Measurements from ENCODE around the gene TIGD7. TPM values are rescaled to one million over a fixed set of nuclear protein-coding genes. Genes with fewer than 3 reads are reported as not detected.

TIGD7 gene
- total RNA-seq, 4 donors from 2014 or later: 1.9 to 6.9 (median 3.0) TPM

DNA sequence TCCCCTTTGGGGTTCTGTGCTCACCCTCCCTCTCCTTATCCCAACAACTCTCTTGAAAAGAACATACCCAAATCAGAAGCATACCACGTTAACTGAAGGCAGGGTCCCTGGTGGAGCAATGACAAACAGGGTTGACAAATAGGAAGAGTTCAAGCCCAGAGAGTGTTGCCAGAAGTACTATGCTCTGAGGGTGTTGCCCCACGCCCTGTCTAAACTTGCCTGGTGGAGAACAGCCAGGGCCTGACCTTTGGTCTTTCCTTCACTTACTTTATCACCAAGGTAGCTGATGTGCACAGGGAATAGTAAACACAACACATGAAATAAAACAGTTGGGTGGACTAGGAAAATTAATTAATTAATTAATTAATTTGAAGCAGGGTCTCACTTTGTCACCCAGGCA is 23.4 kb upstream of the TIGD7 start:
- H3K4me3 ChIP-seq (ENCODE audit: low read depth, poor library complexity, severe bottlenecking): no peak overlapping the region
- 45 to 55% methylated on average over 2 of the region's 2 CpGs for WGBS, 2 donors
- intact Hi-C loops (cut with DNase I; ENCODE audit: low total_unique reads): no loop called here
- no peak for TF ChIP-seq POLR2A (IDR thresholded peaks at IDR 0.05)
- TF ChIP-seq CTCF (IDR thresholded peaks at IDR 0.05): no peak
- DNase-seq (ENCODE audit: low spot score in 2 of 2): no peak

DNA sequence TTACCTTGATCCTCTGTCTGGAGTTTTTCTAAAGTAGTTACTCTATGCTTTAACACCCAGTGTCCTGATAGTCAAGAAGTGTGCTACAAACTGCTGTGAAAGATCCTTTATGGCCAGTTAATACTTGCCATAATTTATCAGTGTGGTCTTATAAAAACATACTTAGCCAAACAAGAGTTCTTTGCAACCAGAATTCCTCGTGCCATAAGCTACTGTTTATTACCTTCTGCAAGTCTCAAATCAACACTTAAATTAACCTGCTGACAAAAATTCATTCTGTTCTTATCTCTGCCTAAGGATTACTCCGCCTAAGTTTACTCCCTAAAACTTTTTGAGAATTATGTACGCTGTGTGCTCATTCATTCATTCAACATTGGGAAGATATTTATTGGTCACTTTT is 22.9 kb upstream of the TIGD7 start:
- no peak for DNase-seq (ENCODE audit: low spot score in 2 of 2)
- intact Hi-C loops (cut with DNase I; ENCODE audit: low total_unique reads): no loop called here
- TF ChIP-seq POLR2A (IDR thresholded peaks at IDR 0.05) (no peak), CTCF (IDR thresholded peaks at IDR 0.05) (no peak)
- H3K4me3 ChIP-seq (ENCODE audit: low read depth, poor library complexity, severe bottlenecking): no peak overlapping the region
- WGBS, 2 donors: 44 to 67% methylated on average over 3 of the region's 3 CpGs

DNA sequence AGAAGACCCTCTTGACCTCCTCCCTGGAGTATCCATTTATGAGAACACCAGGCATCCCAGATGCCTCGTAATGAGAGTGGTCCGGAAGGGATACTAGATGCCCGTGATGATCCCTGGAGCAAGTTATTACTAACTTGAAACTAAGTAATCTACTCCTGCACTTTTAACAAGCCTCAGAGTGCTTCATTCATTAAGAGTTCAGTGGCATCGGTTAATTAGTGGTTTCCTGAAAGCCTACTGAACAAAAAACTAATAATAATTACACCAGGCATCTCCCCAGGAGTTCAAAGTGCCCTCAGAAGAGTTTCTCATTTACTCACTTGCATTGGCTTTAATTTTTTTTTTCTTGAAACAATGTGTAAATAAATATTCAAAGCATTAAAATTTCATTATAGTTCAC is 22.3 kb upstream of the TIGD7 start:
- intact Hi-C loops (cut with DNase I; ENCODE audit: low total_unique reads): no loop called here

GRCh38 chr16:3321816-3322215 is 16.6 kb upstream of the TIGD7 start:
- no peak overlapping the region for H3K4me3 ChIP-seq (ENCODE audit: low read depth, poor library complexity, severe bottlenecking)
- 63 to 79% methylated on average over 2 of the region's 2 CpGs for WGBS, 2 donors
- intact Hi-C loops (cut with DNase I; ENCODE audit: low total_unique reads): no loop called here
- TF ChIP-seq CTCF (IDR thresholded peaks at IDR 0.05): no peak
- TF ChIP-seq POLR2A (IDR thresholded peaks at IDR 0.05): no peak
- DNase-seq (ENCODE audit: low spot score in 2 of 2): no peak

More for the DNA sequence above, 22.3 kb upstream of the TIGD7 start:
- TF ChIP-seq CTCF (IDR thresholded peaks at IDR 0.05) (no peak), POLR2A (IDR thresholded peaks at IDR 0.05) (no peak)
- WGBS, 2 donors: 81 to 84% methylated on average over 4 of the region's 4 CpGs
- DNase-seq (ENCODE audit: low spot score in 2 of 2): no peak
- no peak overlapping the region for H3K4me3 ChIP-seq (ENCODE audit: low read depth, poor library complexity, severe bottlenecking)

DNA sequence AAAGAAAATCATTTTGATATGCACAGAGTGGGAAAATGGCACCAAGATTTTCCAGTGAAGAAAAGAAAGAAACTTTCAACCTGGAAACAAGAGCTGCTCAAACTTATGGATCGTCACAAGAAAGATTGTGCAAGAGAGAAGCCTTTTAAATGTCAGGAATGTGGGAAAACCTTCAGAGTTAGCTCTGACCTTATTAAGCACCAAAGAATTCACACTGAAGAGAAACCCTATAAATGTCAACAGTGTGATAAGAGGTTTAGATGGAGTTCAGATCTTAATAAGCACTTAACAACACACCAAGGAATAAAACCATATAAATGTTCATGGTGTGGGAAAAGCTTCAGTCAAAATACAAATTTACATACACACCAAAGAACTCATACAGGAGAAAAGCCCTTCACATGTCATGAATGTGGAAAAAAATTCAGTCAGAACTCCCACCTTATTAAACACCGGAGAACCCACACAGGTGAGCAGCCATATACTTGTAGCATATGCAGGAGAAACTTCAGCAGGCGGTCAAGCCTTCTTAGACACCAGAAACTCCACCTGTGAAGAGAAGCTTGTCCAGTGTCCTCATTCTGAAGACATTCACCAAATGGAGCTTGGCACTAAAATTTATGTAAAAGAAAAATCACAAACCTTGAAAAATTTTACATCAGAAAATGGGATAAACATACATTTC is 12.2 kb upstream of the TIGD7 start:
- no peak for DNase-seq (ENCODE audit: low spot score in 2 of 2)
- TF ChIP-seq CTCF (IDR thresholded peaks at IDR 0.05) (no peak), POLR2A (IDR thresholded peaks at IDR 0.05) (no peak)
- 95 to 96% methylated on average over 3 of the region's 3 CpGs for WGBS, 2 donors
- intact Hi-C loops (cut with DNase I; ENCODE audit: low total_unique reads): no loop called here
- no peak overlapping the region for H3K4me3 ChIP-seq (ENCODE audit: low read depth, poor library complexity, severe bottlenecking)

DNA sequence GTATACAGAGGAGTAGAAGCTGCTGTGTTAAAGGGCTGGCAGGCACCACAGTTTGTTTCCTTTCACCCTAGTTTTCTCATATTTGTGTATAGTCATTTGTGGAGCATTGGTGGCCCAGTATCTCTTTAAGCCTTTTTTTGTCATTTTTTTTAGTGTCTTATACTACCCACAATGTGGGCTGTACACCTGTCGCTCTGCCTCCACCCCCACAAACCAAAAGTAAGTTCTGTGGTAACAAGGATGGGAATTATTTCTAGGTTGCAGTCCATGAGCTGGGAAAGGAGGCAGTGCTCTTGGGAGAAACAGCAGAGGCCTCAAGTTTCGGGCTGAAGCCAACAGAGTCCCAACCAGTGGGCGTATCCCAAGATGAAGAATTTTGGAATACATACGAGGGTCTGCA is 6.3 kb upstream of the TIGD7 start:
- no peak overlapping the region for H3K4me3 ChIP-seq (ENCODE audit: low read depth, poor library complexity, severe bottlenecking)
- 91 to 97% methylated on average over 4 of the region's 4 CpGs for WGBS, 2 donors
- intact Hi-C loops (cut with DNase I; ENCODE audit: low total_unique reads): no loop called here
- TF ChIP-seq CTCF (IDR thresholded peaks at IDR 0.05): no peak
- no peak for DNase-seq (ENCODE audit: low spot score in 2 of 2)

Data from lower leg skin (tissue), 4 donors.